A204.1 (cell line): ENCODE measurements around the gene DOCK1.

ENCODE experiments used
- FAIRE-seq: peaks from 2 replicates; lab custom pipeline; 2012; peaks lifted over from hg19 to GRCh38; lab: Jason Lieb, UNC

The DOCK1 gene

GRCh38 chr10:127474501-127474900 is 569.3 kb downstream of the DOCK1 start:
- FAIRE-seq, result no peak

DNA sequence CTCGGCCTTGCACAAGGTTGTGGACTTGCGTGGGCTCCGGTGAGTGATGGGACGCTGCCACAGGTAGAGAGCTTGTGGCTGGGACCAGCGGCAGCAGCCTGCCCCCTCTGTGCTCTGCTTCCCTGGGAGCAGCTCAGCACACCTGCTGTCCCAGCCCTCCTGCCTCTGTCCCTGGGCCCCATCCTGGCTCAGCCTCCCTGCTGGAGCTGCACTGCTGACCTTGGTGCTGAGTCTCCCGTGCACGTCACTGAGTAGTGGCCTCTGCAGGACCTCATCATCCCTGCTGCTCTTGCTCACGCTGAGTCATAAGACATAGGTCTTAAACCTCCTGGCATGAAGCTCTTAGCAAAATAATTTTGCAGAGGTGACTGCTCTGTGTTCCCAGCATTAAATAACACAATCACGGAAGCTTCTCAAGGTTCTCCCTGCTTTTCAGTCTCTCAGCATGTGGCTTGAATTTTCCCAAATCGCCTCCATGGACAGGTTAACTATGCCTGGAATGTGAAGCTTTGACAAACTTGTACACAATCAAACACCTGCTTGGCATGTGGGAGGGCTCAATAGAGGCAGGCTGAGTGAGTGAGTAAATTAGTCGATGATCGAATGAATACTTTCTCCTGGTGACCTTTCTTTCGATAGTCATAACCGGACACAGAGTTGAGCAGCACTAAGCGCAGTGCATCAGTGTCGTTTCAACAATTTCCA is 580.1 kb downstream of the DOCK1 start:
- FAIRE-seq, result no peak

GRCh38 chr10:127486355-127486754 is 581.1 kb downstream of the DOCK1 start:
- FAIRE-seq, result no peak

GRCh38 chr10:127492607-127493250 is 587.5 kb downstream of the DOCK1 start:
- no peak for FAIRE-seq

DNA sequence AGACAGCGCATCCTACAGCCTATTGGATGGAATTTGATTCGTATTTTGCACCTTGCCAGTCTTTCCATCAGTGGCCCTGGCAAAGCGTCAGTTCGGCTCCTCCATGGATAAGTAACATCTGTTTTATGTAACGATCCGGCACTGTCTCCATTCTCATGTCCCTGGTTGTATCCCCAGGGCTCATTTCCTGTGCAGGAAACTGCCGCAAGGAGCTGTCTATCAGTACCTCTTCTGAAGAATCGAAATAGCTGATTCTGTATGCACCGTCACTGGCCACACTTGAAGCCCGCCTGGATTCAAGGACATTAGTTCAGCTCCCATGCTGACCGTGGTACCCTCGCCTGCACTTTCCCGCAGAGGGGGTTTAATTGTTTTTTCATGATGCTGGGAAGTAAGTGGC is 590.8 kb downstream of the DOCK1 start:
- FAIRE-seq, result no peak

DNA sequence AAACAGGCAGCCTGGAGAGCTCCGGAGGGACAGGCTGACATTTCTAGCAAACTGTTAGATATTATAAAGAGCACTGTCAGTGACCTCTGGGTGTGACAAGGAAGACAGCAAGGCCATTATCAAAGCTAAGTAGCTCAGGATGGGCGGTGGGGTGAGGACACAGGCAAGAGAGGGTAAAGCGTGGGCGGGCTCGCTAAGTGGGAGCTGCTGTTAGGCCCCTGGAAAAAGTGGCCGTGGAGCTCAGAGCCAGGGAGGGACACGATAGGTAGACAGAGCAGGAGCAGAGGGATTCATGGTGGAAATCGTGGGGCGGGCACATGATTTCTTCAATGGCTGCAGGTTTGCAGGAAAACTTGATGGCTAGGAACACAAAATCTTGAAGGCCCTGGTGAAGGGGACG is 592.5 kb downstream of the DOCK1 start:
- FAIRE-seq, result no peak

DNA sequence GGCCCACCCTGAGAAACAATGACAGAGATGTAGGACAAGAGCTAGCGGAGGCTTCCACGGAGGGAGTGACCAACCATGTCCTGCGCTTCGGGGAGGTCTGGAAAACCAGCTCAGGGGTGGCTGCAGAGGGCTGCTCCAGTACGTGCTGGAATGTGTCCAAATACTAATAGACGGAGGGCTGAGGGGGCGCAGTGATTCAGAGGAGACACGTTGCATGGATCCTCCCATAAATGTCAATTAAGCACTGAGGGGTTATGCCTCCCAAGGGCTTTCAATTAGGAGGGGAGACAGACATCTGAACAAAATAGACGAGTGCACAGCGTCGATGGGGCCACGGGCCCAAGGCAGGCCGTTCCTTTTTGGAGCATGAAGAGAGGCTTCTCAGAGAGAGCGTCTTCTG is 592.9 kb downstream of the DOCK1 start:
- no peak for FAIRE-seq

DNA sequence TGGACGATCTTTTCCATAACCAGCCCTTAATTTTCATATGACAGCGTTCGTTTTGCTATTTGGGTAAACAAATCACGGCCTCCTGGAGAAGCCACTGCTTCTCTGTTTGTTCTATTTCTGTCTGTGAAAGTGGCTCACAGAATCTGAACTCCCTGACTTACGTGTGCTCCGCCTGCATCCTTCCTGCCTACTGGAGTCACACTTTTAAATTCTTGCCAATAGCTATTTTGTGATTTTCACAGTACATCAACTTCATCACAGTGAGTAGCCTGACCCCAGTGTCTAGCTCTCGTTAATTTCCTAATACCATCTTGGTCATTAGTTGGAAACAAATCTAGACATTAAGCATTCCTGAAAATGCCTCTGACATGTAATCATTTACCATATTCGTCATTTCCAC is 594.9 kb downstream of the DOCK1 start:
- no peak for FAIRE-seq
